ENCODE measurements around the gene FAM240A. TPM values are rescaled to one million over a fixed set of nuclear protein-coding genes. Genes with fewer than 3 reads are reported as not detected.

The FAM240A gene
- total RNA-seq, 1 experiment from 2014 or later: not detected

- Histone ChIP-seq H3F3A (ENCODE audit: insufficient read depth, low read depth) (no peaks in the 10 kb centered on the region), H3K4me1 (replicated peaks; ENCODE audit: insufficient read depth) (no peaks in the 10 kb centered on the region), H3K9me2 (ENCODE audit: insufficient read depth) (no peaks in the 10 kb centered on the region), H3K4me2 (no peak overlapping the region), H4K20me1 (ENCODE audit: insufficient read depth) (no peaks in the 10 kb centered on the region), H3K36me3 (ENCODE audit: low read depth) (no peaks in the 10 kb centered on the region), H3K9me3 (ENCODE audit: insufficient read depth, low read depth) (no peaks in the 10 kb centered on the region), H3K27me3 (ENCODE audit: insufficient read depth, low read depth) (no peaks in the 10 kb centered on the region), H2AFZ (no peak overlapping the region), H3K27ac (no peak overlapping the region), H3K79me2 (ENCODE audit: low read depth) (no peaks in the 10 kb centered on the region), H3K4me3 (no peak overlapping the region)
- intact Hi-C loops (cut with micrococcal nuclease; ENCODE audit: unreplicated experiment): no loop called here
- ChIA-PET POLR2A (ENCODE audit: unreplicated experiment) (interaction anchor here (0.6 kb wide), 1 partner anchor 28 kb away, joined by 7 read pairs; no protein-coding TSS in a partner anchor), CTCF (no interaction called here)
- DNase-seq: no peak
- no TSS peak for BruUV-seq (replicated peaks)
- TF ChIP-seq CTCF (conservative IDR thresholded peaks at IDR 0.05): no peak
- TF ChIP-seq EZH2 (IDR thresholded peaks at IDR 0.05; ENCODE audit: low read depth): no peak
These were observed 63.1 kb downstream of the FAM240A start for GRCh38 chr3:46675426-46675825.

Other genes starting within 250 kb of the FAM240A start
- not detected in 2 replicates for gene CCR5, start 241.6 kb upstream of the FAM240A start, total RNA-seq (2021)
- 1.2 TPM in 2 replicates for gene CCRL2, start 205.3 kb upstream of the FAM240A start, total RNA-seq (2021)
- gene LTF, start 147.6 kb upstream of the FAM240A start, total RNA-seq (2021): not detected in 2 replicates
- gene RTP3, start 114.5 kb upstream of the FAM240A start, total RNA-seq (2021): not detected in 2 replicates
- 0.08 and 0.22 TPM in 2 replicates for gene LRRC2, start 46.2 kb upstream of the FAM240A start, total RNA-seq (2021)
- 67.5 and 71.6 TPM in 2 replicates for gene ALS2CL, start 81.2 kb downstream of the FAM240A start, total RNA-seq (2021)
- 6.0 and 6.5 TPM in 2 replicates for gene TMIE, start 88.9 kb downstream of the FAM240A start, total RNA-seq (2021)
- 0.48 and 0.50 TPM in 2 replicates for gene PRSS50, start 105.3 kb downstream of the FAM240A start, total RNA-seq (2021)